Activated CD8-positive, alpha-beta memory T cell treated with anti-CD3 and anti-CD28 coated beads, Interleukin-2, amount 50 U/mL, for 24 hours (primary cell): Measurements from ENCODE around the gene ADCY1.

Experiments
- DNase-seq: peaks from one replicate; pipeline ENCODE4 v3.0.0-alpha.2; 2020; ENCODE audit errors: extremely low read depth

Gene ADCY1

DNA sequence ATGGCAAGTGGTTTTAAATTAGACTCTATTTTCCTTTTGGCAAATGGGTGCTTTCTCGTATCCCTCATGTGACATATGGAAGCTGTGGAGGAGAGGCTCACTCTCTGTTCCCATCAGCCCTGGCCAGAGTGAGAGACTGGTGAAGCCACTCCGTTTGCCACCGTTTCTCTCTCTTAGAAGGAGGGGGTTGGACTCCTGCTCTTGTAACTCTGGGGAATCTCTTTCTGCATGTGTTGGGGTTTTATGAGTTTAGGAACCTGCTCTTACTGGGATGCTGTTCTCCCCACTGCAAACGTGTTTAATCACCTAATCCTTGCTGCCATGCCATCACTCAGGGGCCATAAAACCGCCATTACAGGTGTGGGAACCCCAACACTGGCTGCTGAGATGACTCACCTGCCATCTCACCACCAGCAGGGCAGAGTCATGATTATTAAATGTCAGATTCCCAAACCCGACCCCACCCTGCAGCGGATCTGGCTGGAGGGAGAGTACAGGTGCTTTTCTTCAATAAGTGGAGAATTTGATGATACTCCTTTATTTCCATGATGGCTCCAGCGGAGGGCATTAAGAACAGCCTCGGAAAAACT lies 103.2 kb downstream of the ADCY1 start:
- no peak for DNase-seq

DNA sequence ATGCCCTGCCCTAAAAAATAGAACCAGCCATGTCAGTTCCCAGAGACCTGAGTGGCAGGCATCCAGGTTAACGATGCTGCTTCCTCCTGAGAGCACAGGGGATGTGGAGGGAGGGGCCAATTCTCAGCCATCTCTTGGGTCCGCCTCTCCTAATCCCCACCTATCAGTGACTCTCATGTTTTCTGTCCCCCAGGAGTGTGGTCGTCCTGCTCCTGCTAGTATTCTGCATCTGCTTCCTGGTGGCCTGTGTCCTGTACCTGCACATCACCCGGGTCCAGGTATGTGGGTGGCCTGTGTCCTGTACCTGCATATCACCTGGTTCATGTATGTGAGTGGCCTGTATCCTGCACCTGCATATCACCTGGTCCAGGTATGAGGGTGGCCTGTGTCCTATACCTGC lies 105.3 kb downstream of the ADCY1 start:
- no peak for DNase-seq

DNA sequence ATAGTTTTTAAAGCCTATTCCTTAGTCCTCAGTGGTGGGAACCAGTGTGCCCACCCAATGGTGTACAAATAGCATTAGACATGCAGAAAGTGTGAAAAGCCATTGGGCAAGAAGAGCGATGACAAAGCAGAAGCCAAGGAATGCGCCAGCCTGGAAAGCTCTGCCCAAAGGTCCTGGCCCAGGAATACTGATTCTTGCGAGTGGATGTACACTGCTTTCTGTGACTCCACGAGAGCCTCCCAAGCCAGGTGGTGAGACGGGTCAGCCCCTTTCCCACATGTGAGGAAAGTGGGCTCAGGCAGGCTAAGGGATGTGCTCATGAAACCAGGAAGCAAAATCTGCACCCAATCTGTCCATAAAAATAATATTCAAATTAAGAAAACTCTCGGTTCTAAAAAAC lies 106.6 kb downstream of the ADCY1 start:
- DNase-seq, result no peak

DNA sequence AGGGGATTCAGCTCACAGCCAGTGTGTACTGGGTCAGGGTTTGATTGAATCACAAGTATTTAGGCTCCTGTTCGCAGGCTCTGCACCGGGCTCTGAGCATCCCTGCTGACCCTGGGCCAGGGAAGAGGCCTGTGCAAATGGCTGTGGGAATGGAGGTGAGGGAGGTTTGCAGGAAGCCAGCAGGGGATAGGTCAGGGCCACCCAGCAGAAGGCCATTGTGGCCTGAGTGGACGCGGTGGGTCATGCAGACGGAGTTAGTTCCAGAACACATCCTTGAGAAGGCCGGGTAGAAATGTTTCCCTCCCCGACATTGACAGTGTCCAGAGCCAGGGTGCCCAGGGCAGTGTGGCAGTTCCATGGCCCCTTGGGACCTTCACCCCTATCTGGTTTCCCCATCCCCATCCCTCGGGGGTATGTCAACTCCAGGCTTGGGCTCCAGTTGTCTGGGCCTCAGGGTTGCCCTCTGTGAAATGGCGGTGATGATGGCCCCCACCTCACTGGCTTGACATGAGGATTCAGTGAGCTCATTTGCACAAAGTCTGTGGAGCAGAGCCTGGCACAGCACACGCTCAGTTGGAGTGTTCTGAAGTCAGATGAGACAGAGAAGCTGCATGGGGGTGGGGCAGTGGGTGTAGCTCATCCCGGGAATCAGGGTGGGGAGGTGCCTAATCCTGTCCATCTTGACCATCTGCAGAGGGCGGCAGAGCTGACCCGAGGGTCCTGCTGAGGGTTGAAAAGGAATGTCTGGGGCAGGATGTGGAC lies 107.6 kb downstream of the ADCY1 start:
- DNase-seq, result no peak

DNA sequence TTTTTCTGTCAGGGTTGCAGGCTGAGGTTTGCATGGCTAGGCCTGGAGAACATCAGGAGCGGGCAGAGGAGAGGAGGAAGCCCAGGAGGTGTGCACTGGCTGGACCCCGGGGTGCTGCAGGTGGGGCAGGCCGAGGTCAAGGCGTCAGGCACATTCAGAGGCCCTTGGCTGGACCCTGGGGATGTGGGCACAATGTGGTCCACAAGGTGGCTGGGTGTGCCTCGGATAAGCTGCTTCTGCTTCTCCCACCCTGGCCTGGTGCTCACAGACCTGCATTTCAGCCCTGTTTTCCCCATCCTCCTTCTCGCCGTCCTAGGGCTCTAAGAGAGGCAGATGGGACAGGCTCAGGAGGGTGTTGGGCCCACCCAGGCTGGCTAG lies 108.2 kb downstream of the ADCY1 start:
- no peak for DNase-seq

DNA sequence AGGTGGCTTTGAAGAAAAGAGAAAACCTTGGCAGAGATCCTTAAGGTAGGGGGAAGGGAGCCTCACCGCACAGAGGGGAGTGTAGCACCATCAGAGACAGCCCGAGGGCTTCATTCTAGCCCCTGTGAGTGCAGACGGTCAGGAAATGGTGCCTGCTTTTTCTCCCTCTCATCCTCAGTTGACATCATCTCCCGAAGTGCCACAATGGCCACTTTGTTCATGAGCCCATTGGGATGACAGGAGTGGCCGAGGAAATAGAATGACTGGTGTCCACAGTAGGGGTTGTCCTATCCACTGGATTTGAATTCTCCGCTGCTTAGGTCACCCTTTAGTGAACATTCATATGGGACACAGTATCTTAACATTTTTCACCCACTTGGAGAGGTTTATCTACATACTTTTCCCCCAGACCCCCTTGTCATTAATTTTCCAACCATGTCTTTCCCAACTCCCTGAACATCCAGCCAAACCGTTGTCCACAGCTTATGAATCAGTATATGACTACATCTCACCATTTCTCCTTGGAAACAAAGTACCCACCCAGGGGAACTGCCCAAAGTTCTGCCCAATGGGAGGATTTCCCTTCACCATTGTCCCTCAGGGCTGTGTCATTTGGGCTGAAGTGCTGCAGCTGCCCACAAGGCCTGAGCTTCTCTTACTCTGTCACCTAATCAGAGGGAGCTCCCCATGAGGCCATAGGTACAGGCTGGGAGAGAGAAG lies 108.8 kb downstream of the ADCY1 start:
- DNase-seq, result no peak

DNA sequence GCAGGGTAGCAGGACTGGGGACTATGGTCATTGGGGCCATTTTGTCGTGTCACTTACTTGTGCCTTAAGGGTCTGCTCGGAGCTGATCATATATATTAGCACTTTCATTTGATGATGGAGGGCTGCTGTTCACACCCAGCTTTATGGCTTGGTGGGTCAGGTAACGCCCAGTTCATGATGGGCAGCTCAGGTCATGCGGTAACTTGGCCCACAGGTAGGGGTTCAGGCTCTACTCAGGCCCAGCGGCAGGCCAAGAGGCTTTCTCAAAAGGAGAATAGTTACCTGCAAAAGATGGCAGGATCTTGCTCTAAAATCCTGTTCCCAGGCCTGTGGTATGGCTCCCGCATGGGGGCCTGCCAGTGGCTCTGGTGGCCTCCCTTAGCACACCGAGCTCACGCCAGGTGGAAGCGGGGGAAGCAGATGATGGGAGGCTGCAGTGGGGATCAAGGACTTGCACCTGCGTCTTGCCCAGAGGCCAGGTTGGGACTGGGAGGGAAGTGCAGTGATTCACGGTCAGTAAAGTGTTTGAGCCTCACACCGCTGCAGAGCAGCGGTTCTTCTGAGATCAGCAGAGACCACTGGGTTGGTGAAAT lies 109.5 kb downstream of the ADCY1 start:
- DNase-seq, result no peak

DNA sequence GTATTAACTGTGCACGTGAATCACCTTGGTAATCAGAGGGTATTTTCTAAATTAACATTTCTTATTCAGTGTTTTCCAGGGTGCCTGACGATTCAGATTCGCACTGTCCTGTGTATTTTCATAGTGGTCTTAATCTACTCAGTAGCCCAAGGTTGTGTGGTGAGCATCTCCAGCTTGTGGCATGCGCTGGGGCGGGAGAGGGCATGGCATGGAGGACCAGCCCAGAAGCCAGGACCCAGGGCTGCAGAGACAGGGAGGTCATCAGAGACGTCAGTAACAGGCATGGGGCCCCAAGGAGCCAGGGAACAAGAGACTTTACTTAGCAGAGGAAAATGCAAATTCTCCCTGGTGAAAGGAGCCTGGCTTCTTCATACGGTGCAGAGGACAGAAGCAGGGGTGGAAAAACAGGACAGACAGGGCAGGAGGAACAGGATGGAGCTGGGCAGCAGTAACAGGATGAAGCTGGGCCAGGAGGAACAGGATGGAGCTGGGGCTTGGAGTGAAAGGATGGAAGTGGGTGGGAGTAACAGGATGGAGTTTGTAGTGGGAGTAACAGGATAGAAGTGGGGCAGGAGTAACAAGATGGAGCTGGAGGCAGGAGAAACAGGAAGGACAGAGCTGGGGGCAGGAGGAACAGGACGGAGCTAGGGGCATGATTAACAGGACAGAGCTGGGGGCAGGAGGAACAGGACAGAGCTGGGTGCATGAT lies 110.9 kb downstream of the ADCY1 start:
- no peak for DNase-seq

DNA sequence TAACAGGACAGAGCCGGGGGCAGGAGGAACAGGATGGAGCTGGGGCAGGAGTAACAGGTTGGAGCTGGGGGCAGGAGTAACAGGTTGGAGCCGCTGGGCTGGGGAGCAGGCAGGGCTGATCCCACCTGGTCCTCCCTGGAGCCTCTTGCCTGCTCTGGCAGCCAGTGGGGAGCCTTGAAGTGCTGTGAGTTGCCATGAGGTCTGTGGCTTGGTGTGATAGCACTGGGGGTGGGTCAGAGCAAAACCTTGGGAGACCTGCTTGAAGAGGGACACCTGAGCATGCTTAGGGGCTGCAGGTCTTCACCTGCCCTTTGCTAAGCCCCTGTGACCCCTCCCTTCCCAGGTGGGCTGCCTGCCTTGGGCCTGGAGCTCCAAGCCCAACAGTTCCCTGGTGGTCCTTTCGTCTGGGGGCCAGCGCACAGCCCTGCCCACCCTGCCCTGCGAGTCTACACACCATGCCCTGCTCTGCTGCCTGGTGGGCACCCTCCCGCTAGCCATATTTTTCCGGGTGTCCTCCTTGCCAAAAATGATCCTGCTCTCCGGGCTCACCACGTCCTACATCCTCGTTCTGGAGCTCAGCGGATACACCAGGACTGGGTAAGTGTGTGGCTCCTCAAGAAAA lies 111.6 kb downstream of the ADCY1 start:
- DNase-seq, result no peak

DNA sequence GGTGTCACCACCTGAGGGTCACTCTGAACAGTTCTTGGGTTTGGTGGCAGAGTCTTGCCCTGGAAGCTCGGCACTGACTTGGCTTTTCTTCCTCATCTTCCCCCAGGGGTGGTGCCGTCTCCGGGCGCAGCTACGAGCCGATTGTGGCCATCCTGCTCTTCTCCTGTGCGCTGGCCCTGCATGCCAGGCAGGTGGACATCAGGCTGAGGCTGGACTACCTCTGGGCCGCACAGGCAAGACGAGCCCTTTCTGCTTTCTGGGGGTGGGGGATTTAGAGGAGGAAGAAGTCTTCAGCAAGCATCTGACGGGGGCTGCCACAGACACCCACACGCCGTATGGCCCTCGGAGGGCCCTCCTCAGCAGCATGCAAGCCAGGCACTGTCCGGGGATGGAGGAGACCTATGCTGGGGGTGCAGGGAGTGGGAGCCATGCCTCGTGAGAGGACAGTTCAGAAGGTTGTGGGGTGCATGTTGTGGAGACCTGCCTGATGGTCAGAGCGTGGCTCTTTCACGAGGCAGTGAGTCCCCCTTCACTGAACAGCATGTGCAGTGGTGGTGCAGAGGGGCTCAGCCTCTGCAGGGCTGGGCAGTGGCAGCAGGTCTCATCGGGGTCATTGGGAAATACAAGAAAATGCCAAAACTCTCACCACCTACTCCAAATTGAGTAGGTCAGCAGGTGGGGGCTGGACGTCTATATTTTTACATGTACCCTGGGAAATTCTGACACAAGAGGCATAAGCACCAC lies 112.4 kb downstream of the ADCY1 start:
- DNase-seq, result no peak

DNA sequence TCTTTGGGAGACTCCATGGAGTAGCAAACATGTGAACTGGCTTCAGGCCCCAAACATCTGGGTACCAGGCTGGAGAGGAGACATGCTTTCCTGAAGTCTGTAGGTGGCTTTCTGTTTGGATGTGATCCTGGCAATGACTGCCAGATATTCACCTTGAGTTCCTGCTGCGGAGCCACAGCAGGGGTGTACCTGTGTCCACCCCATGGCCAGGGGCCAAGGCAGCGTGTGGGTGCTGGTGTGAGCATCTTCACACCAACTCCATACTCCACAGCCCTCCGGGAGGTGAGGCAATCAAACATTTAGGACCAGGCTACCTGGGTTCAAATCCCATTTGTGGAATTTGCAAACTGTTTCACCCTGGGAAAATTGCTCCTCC lies 113.0 kb downstream of the ADCY1 start:
- no peak for DNase-seq

DNA sequence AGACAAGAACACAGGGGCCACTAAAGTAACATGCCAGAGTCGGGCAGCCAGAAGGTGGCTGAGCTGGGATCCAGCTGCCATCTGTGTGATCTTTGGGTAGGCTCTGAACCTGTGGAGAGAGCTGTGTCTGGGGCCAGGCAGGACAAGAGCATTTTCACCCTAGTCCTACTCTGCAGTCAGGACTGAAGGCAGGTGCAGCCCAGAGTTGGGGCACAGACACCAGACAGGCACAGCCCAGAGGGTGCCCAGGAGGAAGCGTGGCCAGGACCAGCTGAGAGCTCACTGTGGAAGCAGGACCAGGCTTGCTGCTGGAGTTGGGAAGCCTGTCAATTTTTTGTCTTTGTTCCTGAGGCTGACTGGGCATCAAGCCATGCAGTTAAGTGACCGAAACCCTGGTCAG lies 113.6 kb downstream of the ADCY1 start:
- DNase-seq, result no peak

DNA sequence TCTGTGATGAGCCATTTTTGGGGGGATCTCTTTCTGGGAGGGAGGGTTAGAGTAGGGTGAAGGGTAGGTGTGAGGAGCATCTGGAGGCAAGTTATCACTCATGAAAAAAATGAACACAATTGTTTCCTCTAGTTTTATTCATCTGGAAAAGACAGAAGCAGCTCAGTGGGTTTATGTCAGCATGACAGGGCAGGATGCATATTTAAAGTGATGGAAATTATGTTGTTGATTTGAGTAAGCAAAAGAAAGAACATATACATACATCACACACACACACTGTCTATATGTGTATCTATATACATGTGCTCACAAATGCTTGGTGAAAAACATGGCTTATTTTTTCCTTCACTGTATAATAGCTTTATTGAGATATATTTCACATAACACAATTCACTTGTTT lies 114.2 kb downstream of the ADCY1 start:
- DNase-seq, result no peak

DNA sequence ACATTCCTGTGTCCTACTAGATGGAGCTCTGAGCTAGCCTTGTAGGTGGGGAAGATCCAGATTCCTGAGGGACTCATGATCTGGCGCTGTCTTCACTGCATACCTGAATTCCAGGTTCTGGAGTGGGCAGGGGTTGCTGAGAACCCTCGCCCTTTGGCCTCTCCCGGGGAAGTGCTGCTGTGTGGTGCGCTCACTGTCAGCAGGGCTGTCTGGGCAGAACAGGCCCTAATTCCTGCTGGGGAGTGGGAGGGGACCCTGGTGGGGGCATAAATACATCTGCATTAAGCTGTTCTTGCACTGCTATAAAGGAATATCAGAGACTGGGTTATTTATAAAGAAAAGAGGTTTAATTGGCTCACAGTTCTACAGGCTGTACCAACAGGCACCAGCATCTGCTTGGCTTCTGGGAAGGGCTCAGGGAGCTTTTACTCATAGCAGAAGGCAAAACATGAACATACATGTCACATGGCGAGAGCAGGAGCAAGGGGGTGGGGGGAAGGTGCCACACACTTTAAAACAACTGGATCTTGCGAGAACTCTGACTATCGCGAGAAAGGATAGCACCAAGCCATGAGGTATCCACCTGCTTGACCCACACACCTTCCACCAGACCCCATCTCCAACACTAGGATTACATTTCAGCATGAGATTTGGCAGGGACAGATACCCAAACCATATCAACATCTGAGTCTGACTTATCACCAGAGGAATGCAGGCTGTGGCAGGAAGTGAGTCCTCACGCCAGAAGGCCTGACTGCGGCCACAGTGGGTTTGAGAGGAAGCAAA lies 115.0 kb downstream of the ADCY1 start:
- no peak for DNase-seq

DNA sequence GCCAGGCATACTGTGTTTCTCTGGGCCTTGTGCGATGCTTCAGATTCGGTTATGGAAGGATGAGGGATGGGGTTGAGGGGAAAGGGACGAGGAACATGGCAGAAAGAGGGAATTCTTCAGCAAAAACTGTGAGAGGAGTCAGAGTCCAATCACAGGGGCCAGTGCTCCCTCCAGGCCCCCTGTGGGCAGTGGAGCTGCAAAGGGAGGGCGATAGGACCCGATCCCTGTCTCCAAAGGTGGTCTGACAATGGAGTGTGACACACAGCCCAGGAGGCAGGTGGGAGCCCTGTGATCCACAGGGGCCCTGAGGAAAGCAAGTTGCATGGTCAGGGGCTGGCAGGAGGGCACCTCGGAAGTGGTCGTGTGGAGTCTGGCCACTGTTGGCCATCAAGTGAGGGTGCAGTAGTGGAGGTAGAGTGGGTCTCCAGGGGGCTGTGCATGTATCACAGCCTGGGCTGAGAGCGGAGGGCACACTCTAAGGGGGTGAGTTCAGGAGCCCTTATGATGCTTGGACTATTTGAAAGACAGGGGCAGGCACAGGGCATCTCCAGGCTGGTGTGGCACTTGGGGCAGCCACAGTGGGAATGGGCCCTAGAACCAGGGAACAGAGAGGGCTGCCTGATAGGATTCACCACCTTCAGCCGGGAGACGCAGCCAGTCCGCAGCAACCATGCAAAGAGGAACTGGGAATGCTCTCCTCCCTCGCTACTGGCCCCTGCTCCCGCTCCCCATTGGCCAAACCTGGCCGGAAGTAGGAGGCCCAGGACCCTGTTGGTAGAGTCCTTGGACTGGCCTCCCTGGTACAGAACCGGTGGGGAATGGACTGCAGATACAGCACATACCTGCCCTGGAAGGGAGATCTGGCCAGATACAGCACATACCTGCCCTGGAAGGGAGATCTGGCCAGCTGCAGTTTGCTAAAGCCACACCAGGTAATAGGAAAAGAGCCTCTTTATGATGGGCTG lies 115.9 kb downstream of the ADCY1 start:
- DNase-seq, result no peak

DNA sequence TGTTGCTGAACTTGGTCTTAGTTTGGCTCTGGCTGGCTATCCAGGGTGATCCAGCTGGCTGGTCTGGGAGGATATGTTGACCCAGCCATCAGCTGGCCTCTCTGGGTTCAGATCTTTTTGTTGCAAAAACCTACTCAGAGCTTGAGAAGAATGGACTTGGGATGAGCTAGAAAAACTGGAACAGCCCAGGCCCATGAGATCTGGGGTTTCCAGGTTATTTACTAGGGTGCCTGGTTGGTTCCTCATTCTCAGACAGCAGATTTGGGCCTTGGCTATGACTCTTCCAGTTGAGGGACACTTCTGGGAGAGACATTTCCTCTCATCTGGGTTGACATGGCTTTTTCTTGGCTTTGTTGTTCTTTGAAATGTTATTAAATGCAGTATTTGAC lies 116.6 kb downstream of the ADCY1 start:
- DNase-seq, result no peak

DNA sequence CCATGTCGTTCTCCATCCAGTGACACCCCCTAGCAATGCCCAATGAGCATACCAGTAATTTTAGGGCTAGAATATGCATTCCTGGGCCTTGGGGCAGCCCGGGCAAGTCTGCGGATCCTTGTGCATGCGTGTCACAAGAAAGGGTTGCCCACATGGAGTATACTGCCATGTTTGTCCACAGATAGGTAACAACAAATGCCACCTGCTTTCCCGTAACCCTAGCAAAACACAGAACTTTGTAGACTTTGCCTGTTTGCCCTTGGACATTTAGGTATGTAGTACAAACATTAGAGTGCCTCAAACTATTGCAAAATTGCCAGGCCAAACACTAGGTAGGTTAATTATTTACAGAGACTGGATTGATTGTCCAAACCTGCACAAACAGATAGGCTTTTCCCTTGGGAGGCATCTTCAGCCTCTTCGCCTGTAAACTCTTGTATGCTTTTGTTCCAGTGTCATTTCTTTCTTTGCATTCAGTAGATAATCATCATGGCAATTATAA lies 117.0 kb downstream of the ADCY1 start:
- no peak for DNase-seq

DNA sequence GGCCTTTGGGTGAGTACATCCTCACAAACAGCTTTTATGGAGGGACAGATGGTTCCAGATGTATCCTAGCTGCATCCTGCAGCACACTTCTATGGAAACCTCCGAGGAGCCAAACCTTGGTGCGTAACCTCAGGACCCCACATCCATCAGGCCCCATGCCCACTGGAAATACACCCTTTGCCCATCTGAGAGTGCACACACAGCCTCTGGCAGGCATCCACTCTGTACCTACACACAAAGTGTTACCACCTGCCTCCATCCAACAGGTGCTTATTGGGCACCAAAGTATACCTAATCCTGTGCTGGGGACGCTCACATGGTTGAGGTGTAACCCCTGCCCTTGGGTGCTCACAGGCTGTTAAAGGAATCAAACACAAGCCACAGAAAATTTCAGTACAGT lies 117.9 kb downstream of the ADCY1 start:
- no peak for DNase-seq
